Measurements from ENCODE around the gene AOPEP.

AOPEP gene

DNA sequence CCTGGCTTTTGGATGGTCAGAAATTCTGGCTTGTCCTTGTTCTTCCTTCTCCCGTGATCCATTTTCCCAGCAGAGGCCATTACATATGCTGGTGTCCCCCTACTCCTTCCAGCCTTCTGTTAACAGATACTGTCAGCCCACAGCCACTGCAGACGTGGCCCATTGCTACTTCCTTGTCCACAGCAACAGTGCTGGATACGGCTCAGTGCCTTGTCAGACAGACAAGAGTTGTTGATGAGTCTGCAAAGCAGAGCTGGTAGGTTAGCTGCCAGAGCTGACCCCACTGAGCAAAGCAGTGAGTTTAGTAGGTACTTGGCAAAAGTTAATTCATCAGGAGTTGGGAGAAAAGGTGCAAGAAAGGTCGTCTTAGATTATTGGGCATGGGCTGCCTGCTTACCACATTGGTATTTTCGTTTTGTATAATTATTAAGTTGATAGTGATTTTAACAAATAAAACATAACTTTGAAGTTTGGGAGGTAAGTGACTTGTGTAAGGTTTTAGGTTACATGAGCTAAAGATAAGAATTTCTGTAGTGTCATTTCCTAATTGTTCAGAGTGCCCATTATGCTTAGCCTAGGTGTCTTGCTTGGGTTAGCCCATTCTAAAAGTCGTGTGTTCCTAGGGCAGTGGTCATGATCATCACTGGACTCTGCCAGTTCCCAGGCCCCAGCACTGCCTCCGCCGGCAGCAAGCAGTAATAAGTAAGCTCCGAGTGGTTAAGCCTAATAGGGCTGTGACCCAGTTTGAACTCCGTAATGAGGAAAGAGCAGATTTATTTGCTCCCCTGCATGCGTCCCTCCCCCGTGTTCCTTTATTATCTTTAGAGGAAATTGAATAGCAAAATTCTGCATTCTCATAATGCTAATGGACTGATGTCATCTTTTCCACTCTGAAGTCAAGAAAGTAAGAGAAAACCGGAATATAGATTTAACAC, 299.0 kb downstream of the AOPEP start:
- no peak for DNase-seq

DNA sequence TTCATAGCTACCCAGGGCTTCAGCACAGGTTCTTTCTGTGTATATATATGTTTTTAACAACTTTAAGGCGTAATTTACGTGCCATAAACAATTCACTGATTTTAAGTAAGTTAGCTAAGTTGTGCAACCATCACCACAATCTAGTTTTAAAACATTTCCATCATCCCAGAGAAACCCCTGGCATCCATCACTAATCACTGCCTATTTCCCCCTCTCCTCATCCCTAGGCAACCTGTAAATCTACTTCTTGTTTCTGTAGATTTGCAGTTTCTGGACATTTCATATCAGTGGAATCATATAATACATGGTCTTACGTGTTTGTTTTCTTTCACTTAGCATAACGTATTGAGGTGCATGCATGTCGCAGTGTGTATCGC, 299.6 kb downstream of the AOPEP start:
- no peak for DNase-seq

GRCh38 chr9:95027914-95028852, 301.7 kb downstream of the AOPEP start:
- DNase-seq = no peak

GRCh38 chr9:95028853-95029219, 302.3 kb downstream of the AOPEP start:
- DNase-seq = no peak

DNA sequence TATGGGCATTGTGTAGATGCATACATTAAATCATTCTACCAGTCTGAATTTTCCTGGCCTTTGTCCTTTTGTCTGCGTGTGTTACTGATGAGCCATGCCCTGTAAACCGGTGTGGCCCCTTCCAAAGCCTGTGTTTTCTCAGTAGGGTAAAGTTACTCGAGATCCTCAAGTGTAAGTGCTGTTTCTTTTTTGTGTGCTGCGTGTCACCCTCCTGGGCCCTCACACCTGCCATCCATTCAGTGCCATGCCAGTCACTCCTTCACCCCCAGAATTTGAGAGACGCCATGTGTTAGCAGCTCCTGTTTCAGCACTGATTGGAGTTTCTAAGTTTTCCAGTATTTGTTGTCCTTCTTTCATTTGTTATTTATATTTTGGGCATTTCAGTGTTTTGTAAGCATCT, 302.8 kb downstream of the AOPEP start:
- DNase-seq = no peak

- DNase-seq = no peak
Observed at GRCh38 chr9:95029720-95030119, 303.2 kb downstream of the AOPEP start.

GRCh38 chr9:95030344-95030743, 303.8 kb downstream of the AOPEP start:
- DNase-seq = no peak

DNA sequence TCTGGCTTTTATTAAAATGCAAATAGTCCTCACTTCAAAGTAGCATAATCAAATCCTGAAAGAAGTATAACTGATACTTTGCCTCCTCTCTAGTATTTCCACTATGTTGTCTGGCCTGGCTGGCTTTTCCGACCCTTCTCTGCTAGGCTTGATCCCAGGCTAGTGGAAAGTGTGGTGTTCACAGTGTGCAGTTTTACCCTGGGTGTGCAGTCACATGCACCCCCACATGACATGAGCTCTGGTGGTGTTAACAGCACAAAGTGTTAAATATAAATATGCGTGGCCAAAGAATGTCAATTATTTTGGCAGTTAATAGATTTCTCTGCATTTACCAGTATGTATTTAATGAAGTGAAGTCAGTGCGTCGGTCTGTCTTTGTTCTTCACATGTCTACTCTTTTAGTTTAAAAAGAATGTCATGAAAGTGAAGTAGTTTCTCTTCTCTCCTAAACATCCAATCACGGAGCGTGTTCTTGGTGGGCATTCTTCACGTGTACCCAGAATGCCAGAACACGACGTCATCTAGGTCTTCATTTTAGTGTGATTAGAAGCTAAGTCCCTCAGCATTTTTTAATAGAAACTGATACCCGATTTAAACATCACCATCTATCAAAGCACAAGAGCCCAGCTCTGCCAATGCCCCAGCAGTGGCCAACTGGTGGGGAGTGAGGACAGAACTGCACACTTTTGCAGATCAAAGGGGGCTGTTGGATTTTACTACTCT, 304.6 kb downstream of the AOPEP start:
- DNase-seq = no peak

GRCh38 chr9:95031711-95032461, 305.4 kb downstream of the AOPEP start:
- no peak for DNase-seq

GRCh38 chr9:95032580-95033341, 306.3 kb downstream of the AOPEP start:
- DNase-seq = no peak

- DNase-seq = no peak
Observed at GRCh38 chr9:95035846-95036245, 309.3 kb downstream of the AOPEP start.

- no peak for DNase-seq
Observed at GRCh38 chr9:95036676-95037075, 310.2 kb downstream of the AOPEP start.

DNA sequence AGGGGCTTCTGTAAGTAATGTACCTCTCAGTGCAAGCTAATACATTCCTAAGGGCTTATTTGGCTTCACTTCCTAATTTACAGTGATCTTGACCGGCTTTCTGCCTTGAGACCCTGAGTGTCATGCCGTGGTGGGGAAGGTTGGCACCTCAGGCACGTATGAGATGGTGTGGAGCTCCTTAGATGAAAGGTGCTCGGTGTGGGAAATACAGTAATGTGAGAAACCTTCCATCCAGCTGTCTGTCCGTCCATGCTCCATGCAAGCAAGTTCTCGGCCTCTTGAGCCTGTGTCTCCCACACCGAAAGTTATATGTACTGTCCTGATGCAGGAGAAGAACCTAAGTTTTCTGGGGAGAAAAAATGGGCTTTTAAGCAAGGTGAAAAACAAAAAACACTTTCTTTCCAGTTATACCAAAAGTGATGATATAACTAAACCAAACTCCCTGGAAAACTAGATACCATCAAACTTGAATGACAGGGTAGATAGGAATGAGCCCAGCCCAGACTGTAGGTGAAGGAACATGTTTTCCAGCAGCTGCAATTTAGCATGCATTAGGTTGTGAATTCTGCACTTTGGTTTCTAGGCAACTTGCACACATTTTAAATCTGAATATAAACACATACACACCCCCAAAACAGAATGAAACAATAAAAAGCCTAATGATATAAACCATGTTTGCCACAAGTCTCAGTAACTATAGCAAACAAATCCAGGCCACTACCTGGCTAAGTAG, 311.5 kb downstream of the AOPEP start:
- DNase-seq = no peak

DNA sequence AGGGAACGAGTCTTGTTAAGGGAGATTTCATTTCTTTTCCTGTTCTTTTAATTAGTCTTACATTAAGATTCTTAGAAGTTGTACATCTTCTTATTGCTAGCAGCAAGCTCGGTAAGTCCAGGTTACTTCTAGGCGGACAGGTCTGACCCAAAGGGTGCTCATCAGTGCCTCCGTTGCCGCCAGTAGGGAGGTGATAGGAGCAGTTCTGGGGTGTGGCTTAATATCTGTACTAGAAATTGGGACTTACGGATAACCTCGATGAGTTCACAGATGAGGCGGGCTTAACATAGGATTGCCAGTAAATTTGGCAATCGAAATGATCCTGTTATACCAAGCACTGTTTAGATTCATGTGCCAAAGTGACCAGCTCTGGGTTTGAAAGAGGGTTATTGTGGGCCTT, 312.2 kb downstream of the AOPEP start:
- no peak for DNase-seq

GRCh38 chr9:95040106-95040505, 313.6 kb downstream of the AOPEP start:
- DNase-seq = no peak

DNA sequence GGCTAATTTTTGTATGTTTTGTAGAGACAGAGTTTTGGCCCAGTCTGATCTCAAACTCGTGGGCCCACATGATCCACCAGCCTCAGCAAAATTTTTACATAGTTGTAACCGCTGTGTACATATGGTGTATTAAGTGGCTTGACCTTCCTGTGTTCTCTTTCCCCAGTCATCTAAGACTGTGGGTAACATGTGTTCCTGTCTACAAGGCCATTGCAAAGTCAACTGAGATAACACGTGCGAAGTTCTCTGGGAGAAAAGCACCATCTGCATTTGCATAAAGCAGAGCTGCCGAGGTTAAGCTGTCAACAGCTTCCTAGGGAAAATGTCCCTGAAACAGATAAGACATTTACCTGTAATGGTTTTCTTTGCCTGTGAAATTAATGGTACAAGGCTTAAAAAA, 317.3 kb downstream of the AOPEP start:
- DNase-seq = no peak

- peak; percentile 95 for DNase-seq
Observed at GRCh38 chr9:95044731-95045508, 318.4 kb downstream of the AOPEP start.

DNA sequence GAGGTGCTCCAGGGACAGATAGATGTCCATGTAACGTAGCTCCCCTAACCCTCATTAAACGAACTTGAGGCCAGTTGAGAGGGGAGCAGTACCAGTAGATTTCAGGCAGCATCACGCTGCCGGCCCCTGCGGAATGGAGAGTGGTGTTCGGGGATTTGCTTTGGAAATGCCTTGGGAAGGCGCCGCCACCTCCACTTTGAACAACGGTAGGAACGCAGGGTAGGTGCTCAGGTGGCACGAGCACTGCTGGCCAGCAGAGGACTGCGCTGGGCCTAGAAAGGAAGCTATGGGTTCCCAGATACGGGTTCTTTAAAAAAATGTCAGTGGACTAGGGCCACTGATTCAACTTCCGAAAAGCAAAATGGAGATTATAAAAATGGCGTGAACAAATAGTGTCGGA, 319.3 kb downstream of the AOPEP start:
- DNase-seq = peak; percentile 69

GRCh38 chr9:95047452-95048224, 321.1 kb downstream of the AOPEP start:
- no peak for DNase-seq

Data from islet precursor cell (in vitro differentiated cells).